Brain microvascular endothelial cell (primary cell): ENCODE data around the gene DHCR24.

ENCODE experiments used
- DNase-seq: peaks from one replicate; pipeline ENCODE4 v3.0.0-alpha.2; 2020
- H3K27ac ChIP-seq: fragments of 250-450 bp; sonication (Bioruptor Pico); 2 replicates; pipeline ENCODE4 v1.5.1; 2020; ENCODE audit warnings: mild to moderate bottlenecking, moderate library complexity
- H3K27me3 ChIP-seq: fragments of 250-450 bp; sonication (Bioruptor Pico); replicated peaks from 2 replicates; pipeline ENCODE4 v1.5.1; 2020; ENCODE audit warnings: mild to moderate bottlenecking
- H3K36me3 ChIP-seq: fragments of 250-450 bp; sonication (Bioruptor Pico); replicated peaks from 2 replicates; pipeline ENCODE4 v1.5.1; 2020; ENCODE audit warnings: mild to moderate bottlenecking
- H3K4me3 ChIP-seq: 2 replicates; pipeline ENCODE4 v1.5.1; 2011; ENCODE audit warnings: low read depth, mild to moderate bottlenecking, control low read depth, low read length, moderate library complexity
- CTCF ChIP-seq: IDR thresholded peaks from 2 replicates; pipeline ENCODE4 v1.5.1; 2011; ENCODE audit warnings: low read depth, mild to moderate bottlenecking, moderate library complexity, low read length, control low read depth, inconsistent platforms; ENCODE audit errors: missing control alignments
- in situ Hi-C: cut with HindIII; loops from 2 replicates; pipeline ENCODE4 v1.10.0; 2017; ENCODE audit warnings: low sequenced_read_pairs, low pct_ligation_motif_present

The DHCR24 gene

GRCh38 chr1:54876814-54877213 is 10.2 kb downstream of the DHCR24 start:
- H3K36me3 ChIP-seq = peaks cover 40% of the 10 kb centered on the region

GRCh38 chr1:54875000-54875399 is 12.0 kb downstream of the DHCR24 start:
- DNase-seq = no peak
- Histone ChIP-seq H3K4me3 (no peak overlapping the region), H3K27me3 (no peaks in the 10 kb centered on the region), H3K27ac (no peak overlapping the region), H3K36me3 (peaks cover 51% of the 10 kb centered on the region)
- in situ Hi-C loops = no loop called here
- no peak for TF ChIP-seq CTCF

More at GRCh38 chr1:54876814-54877213, 10.2 kb downstream of the DHCR24 start:
- no peak for TF ChIP-seq CTCF
- DNase-seq = no peak
- no peaks in the 10 kb centered on the region for H3K27me3 ChIP-seq
- no peak overlapping the region for H3K4me3 ChIP-seq
- no peak overlapping the region for H3K27ac ChIP-seq
- in situ Hi-C loops = no loop called here

GRCh38 chr1:54874079-54874830 is 12.7 kb downstream of the DHCR24 start:
- in situ Hi-C loops = no loop called here
- Histone ChIP-seq H3K27ac (no peak overlapping the region), H3K36me3 (peaks cover 53% of the 10 kb centered on the region)

GRCh38 chr1:54872036-54872331 is 15.0 kb downstream of the DHCR24 start:
- Histone ChIP-seq H3K36me3 (peaks cover 69% of the 10 kb centered on the region), H3K27ac (no peak overlapping the region), H3K27me3 (no peaks in the 10 kb centered on the region), H3K4me3 (no peak overlapping the region)
- no peak for DNase-seq
- TF ChIP-seq CTCF = peak; percentile 25
- in situ Hi-C loops = no loop called here

More at GRCh38 chr1:54874079-54874830, 12.7 kb downstream of the DHCR24 start:
- no peaks in the 10 kb centered on the region for H3K27me3 ChIP-seq
- DNase-seq = peak; percentile 56
- no peak for TF ChIP-seq CTCF
- H3K4me3 ChIP-seq = no peak overlapping the region

GRCh38 chr1:54871275-54872035 is 15.5 kb downstream of the DHCR24 start:
- in situ Hi-C loops = no loop called here
- Histone ChIP-seq H3K27me3 (no peaks in the 10 kb centered on the region), H3K27ac (no peak overlapping the region), H3K4me3 (no peak overlapping the region), H3K36me3 (peaks cover 74% of the 10 kb centered on the region)
- TF ChIP-seq CTCF = no peak
- DNase-seq = no peak
